Activated CD8-positive, alpha-beta T cell treated with anti-CD3 and anti-CD28 coated beads for 36 hours (primary cell): ENCODE results near the gene NELFCD. TPM values are rescaled to one million over a fixed set of nuclear protein-coding genes. Genes with fewer than 3 reads are reported as not detected.

Source experiments
- ATAC-seq: fragments of 200-7000 bp; cut with Tn5 transposase; one replicate; pipeline ENCODE4 v1.10.0; 2021; ENCODE audit warnings: mild to moderate bottlenecking, moderate library complexity
- CTCF ChIA-PET: fragments of 350-600 bp; sonication (Branson Sonifier 250); formaldehyde crosslinking; loops from one replicate; lab custom pipeline; 2021; ENCODE audit warnings: antibody characterized with exemption; lab: Charles Lee
- POLR2A ChIA-PET: fragments of 350-600 bp; sonication (Branson Sonifier 250); formaldehyde crosslinking; loops from one replicate; lab custom pipeline; 2021; ENCODE audit warnings: antibody characterized with exemption; lab: Charles Lee
- DNase-seq: peaks from one replicate; pipeline ENCODE4 v3.0.0-alpha.2; 2020
- H3K27ac Mint-ChIP-seq: one replicate; pipeline ENCODE4 v1.8.0; 2021; ENCODE audit warnings: mild to moderate bottlenecking, mixed read lengths
- H3K27me3 Mint-ChIP-seq: one replicate; pipeline ENCODE4 v1.8.0; 2021; ENCODE audit warnings: mixed read lengths
- H3K36me3 Mint-ChIP-seq: one replicate; pipeline ENCODE4 v1.8.0; 2021; ENCODE audit warnings: low read depth, mixed read lengths
- H3K4me1 Mint-ChIP-seq: one replicate; pipeline ENCODE4 v1.8.0; 2021; ENCODE audit warnings: low read depth, mixed read lengths
- H3K4me3 Mint-ChIP-seq: one replicate; pipeline ENCODE4 v1.8.0; 2021; ENCODE audit warnings: mild to moderate bottlenecking, moderate library complexity, mixed read lengths
- H3K9me3 Mint-ChIP-seq: one replicate; pipeline ENCODE4 v1.8.0; 2021; ENCODE audit warnings: mixed read lengths
- intact Hi-C: fragments of 100-400 bp; cut with micrococcal nuclease; formaldehyde crosslinking; loops from one replicate; pipeline ENCODE4 v1.10.0; 2022
- total RNA-seq, 2 experiments: library from RNA; stranded (reverse); gene quantifications; one replicate each; pipeline ENCODE4 v1.2.3, GENCODE V29; 2021
- TF ChIP-seq, protein P1 (sequence below): fragments of 200-600 bp; IDR thresholded peaks from one replicate; pipeline ENCODE4 v1.8.0; 2022; ENCODE audit warnings: antibody characterized with exemption, mild to moderate bottlenecking

NELFCD gene
- total RNA-seq, 2 experiments from 2014 or later, result 106 to 120 TPM

GRCh38 chr20:59000326-59000725, 19.3 kb downstream of the NELFCD start:
- DNase-seq, result no peak
- TF ChIP-seq, protein P1, sequence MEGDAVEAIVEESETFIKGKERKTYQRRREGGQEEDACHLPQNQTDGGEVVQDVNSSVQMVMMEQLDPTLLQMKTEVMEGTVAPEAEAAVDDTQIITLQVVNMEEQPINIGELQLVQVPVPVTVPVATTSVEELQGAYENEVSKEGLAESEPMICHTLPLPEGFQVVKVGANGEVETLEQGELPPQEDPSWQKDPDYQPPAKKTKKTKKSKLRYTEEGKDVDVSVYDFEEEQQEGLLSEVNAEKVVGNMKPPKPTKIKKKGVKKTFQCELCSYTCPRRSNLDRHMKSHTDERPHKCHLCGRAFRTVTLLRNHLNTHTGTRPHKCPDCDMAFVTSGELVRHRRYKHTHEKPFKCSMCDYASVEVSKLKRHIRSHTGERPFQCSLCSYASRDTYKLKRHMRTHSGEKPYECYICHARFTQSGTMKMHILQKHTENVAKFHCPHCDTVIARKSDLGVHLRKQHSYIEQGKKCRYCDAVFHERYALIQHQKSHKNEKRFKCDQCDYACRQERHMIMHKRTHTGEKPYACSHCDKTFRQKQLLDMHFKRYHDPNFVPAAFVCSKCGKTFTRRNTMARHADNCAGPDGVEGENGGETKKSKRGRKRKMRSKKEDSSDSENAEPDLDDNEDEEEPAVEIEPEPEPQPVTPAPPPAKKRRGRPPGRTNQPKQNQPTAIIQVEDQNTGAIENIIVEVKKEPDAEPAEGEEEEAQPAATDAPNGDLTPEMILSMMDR, result no peak
- intact Hi-C loops, result no loop called here
- Mint-ChIP-seq H3K36me3 (peaks cover 29% of the 10 kb centered on the region), H3K4me3 (no peak overlapping the region), H3K27me3 (no peaks in the 10 kb centered on the region), H3K4me1 (peaks cover 17% of the 10 kb centered on the region), H3K27ac (no peak overlapping the region), H3K9me3 (no peaks in the 10 kb centered on the region)
- CTCF ChIA-PET, result no interaction called here
- ATAC-seq, result no peak
- POLR2A ChIA-PET, result interaction anchor here (0.6 to 1.5 kb wide), 5 partner anchors 14 to 84 kb away, joined by 3 to 4 read pairs (median 4); no protein-coding TSS in a partner anchor

DNA sequence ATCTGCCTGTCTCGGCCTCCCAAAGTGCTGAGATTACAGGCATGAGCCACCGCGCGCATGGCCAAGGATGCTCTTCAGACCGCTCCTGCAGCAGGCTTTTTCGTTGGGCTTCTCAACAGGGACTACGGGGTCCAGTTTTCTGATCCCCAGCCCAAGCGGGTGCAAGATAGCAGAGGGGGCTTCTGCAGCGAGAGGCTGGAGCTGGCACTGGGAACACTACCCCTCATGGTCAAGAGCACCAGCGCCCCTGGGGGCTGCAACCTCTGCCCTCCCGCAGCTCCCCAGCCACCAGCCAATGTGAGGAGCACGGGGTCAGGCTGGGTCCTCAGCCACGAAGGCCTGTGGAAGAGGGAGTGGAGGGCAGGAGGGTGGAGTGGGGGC, 20.0 kb downstream of the NELFCD start:
- intact Hi-C loops, result no loop called here
- ChIA-PET CTCF (no interaction called here), POLR2A (interaction anchor here (0.6 to 1.4 kb wide), 2 partner anchors 19 to 84 kb away, joined by 3 to 4 read pairs; no protein-coding TSS in a partner anchor)
- H3K27ac Mint-ChIP-seq, result no peak overlapping the region
- H3K36me3 Mint-ChIP-seq, result peaks cover 21% of the 10 kb centered on the region
- no peaks in the 10 kb centered on the region for H3K27me3 Mint-ChIP-seq
- H3K9me3 Mint-ChIP-seq, result no peaks in the 10 kb centered on the region
- ATAC-seq, result no peak
- DNase-seq, result no peak
- H3K4me1 Mint-ChIP-seq, result peaks cover 22% of the 10 kb centered on the region
- TF ChIP-seq, protein P1, result no peak
- H3K4me3 Mint-ChIP-seq, result no peak overlapping the region

DNA sequence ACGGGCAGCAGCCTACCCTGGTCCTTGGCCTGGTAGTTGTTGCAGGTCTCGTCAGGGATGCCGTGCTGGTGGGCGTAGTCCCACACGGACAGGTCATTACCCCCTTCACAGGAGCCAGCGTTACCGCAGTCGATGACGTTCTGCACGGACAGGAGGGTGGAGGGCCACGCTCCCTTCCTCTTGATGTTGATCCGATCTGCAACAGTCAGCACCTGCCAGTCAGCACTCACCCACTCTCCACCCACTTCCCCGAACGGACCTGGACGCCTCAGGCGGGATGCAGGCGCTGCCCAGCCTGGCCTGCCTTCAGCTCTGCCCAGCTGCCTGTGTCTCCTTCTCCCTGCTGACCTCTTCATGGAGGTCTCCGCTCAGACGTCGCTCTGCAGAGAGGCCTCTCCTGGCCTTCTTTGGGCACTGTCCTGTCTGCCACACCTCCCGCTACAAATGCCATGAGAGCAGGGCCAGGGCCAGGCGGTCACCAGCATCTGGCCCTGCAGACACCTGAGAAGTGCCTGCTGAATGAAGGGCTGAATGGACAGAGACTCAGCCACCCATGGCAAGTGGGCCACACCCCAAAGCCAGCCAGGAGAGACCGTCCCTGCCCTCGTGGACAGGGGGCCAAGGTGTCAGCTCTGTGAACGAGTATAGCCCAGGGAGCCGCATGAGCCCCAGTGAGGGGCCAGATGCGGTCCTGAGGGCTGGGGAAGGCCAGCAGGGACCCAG, 20.6 kb downstream of the NELFCD start:
- intact Hi-C loops, result no loop called here
- H3K27ac Mint-ChIP-seq, result no peak overlapping the region
- TF ChIP-seq, protein P1, result no peak
- ChIA-PET CTCF (no interaction called here), POLR2A (interaction anchor here (1.4 kb wide), 1 partner anchor 19 kb away, joined by 4 read pairs; no protein-coding TSS in a partner anchor)
- ATAC-seq (no peak), DNase-seq (no peak)
- no peaks in the 10 kb centered on the region for H3K27me3 Mint-ChIP-seq
- H3K4me1 Mint-ChIP-seq, result peaks cover 26% of the 10 kb centered on the region
- H3K4me3 Mint-ChIP-seq, result no peak overlapping the region
- peaks cover 16% of the 10 kb centered on the region for H3K36me3 Mint-ChIP-seq
- no peaks in the 10 kb centered on the region for H3K9me3 Mint-ChIP-seq

GRCh38 chr20:59002388-59002787, 21.3 kb downstream of the NELFCD start:
- DNase-seq (no peak), ATAC-seq (no peak)
- no peaks in the 10 kb centered on the region for H3K27me3 Mint-ChIP-seq
- ChIA-PET POLR2A (interaction anchor here (1.2 kb wide), 1 partner anchor 12 kb away, joined by 3 read pairs; no protein-coding TSS in a partner anchor), CTCF (no interaction called here)
- intact Hi-C loops, result no loop called here
- no peaks in the 10 kb centered on the region for H3K9me3 Mint-ChIP-seq
- H3K36me3 Mint-ChIP-seq, result peaks cover 11% of the 10 kb centered on the region
- H3K4me3 Mint-ChIP-seq, result no peak overlapping the region
- peaks cover 26% of the 10 kb centered on the region for H3K4me1 Mint-ChIP-seq
- TF ChIP-seq, protein P1, result no peak
- H3K27ac Mint-ChIP-seq, result no peak overlapping the region

- DNase-seq (no peak), ATAC-seq (no peak)
- ChIA-PET POLR2A (interaction anchor here (0.9 to 1.2 kb wide), 2 partner anchors 12 to 352 kb away, joined by 3 read pairs; partner anchors contain the start of gene STX16), CTCF (no interaction called here)
- TF ChIP-seq, protein P1, result no peak
- no peak overlapping the region for H3K4me3 Mint-ChIP-seq
- H3K27me3 Mint-ChIP-seq, result no peaks in the 10 kb centered on the region
- peaks cover 6% of the 10 kb centered on the region for H3K36me3 Mint-ChIP-seq
- no peaks in the 10 kb centered on the region for H3K9me3 Mint-ChIP-seq
- peaks cover 28% of the 10 kb centered on the region for H3K4me1 Mint-ChIP-seq
- intact Hi-C loops, result no loop called here
- H3K27ac Mint-ChIP-seq, result no peak overlapping the region
These were observed 21.9 kb downstream of the NELFCD start for GRCh38 chr20:59002874-59003399.
